Liver (tissue), 3 donors: ENCODE data around the gene BARX1.

ENCODE experiments used
- ATF3 ChIP-seq: IDR thresholded peaks from 2 replicates; pipeline ENCODE4 v1.6.1; 2016; ENCODE audit warnings: antibody characterized with exemption
- EGR1 ChIP-seq, 2 donors: IDR thresholded peaks; 2 replicates each; pipeline ENCODE4 v1.6.1; 2016 to 2018; ENCODE audit warnings: antibody characterized with exemption in 2 of 2, low read depth in 2 of 2
- RAD21 ChIP-seq, 2 donors: IDR thresholded peaks; 2 replicates each; pipeline ENCODE4 v1.6.1; 2016; ENCODE audit warnings: antibody characterized with exemption in 2 of 2, mild to moderate bottlenecking in 2 of 2
- TF ChIP-seq, protein P1 (sequence below): IDR thresholded peaks from 2 replicates; pipeline ENCODE4 v1.6.1; 2016; ENCODE audit warnings: antibody characterized with exemption
- TF ChIP-seq, protein P2 (sequence below): fragments of 150-350 bp; IDR thresholded peaks from 2 replicates; pipeline ENCODE4 v1.5.1; 2017; ENCODE audit warnings: improper control_type of control experiment, low read depth, low read length; ENCODE audit not compliant: missing input control
- TF ChIP-seq, protein P3 (sequence below): IDR thresholded peaks from 2 replicates; pipeline ENCODE4 v1.6.1; 2016; ENCODE audit warnings: antibody characterized with exemption, mild to moderate bottlenecking
- donor health status: healthy.
- donor health status: healthy.

DNA sequence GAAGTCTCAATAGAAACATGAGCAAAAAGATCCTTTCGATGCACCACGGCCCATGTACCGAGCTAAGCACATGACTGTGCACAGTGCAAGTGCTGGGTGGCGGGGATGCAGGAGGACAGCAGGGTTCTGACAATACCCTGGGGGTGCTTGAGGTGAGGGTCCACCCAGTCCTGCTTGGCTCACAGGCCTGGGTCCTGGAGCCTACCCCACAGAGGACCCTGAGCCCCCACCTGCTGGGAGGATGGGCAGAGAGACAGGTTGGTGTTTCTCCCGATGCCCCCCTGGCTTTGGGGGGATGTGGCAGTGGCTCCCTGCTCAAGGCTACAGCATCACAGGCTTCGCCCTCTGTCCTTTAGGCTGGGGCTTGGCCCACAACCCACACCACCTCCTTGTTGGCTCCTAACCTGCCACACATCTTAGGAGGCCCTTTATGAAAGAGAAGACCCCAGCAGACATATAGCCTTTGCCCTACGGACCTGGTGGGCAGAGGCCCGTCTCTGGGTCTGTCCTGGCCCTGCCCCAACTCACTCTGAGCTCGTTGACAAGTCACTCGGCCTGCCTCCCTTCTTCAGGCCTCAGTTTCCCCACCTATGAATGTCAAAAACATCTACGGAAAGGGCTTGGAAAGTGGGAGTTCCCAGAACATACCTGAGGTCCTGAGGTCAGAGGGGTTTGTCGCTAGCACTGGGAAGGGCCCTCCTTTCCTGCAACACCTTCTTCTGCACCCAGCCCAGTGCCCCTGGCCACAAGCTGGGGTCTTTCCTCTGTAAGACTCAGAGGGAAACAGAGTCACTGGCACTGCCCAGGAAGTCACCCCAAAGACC, 50.3 kb downstream of the BARX1 start:
- TF ChIP-seq, protein P1, sequence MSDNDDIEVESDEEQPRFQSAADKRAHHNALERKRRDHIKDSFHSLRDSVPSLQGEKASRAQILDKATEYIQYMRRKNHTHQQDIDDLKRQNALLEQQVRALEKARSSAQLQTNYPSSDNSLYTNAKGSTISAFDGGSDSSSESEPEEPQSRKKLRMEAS: no peak
- no peak for TF ChIP-seq EGR1 (IDR thresholded peaks at IDR 0.05; ENCODE audit: low read depth in 2 of 2)
- TF ChIP-seq, protein P2, sequence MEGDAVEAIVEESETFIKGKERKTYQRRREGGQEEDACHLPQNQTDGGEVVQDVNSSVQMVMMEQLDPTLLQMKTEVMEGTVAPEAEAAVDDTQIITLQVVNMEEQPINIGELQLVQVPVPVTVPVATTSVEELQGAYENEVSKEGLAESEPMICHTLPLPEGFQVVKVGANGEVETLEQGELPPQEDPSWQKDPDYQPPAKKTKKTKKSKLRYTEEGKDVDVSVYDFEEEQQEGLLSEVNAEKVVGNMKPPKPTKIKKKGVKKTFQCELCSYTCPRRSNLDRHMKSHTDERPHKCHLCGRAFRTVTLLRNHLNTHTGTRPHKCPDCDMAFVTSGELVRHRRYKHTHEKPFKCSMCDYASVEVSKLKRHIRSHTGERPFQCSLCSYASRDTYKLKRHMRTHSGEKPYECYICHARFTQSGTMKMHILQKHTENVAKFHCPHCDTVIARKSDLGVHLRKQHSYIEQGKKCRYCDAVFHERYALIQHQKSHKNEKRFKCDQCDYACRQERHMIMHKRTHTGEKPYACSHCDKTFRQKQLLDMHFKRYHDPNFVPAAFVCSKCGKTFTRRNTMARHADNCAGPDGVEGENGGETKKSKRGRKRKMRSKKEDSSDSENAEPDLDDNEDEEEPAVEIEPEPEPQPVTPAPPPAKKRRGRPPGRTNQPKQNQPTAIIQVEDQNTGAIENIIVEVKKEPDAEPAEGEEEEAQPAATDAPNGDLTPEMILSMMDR: no peak
- TF ChIP-seq RAD21 (IDR thresholded peaks at IDR 0.05): no peak
- TF ChIP-seq, protein P3, sequence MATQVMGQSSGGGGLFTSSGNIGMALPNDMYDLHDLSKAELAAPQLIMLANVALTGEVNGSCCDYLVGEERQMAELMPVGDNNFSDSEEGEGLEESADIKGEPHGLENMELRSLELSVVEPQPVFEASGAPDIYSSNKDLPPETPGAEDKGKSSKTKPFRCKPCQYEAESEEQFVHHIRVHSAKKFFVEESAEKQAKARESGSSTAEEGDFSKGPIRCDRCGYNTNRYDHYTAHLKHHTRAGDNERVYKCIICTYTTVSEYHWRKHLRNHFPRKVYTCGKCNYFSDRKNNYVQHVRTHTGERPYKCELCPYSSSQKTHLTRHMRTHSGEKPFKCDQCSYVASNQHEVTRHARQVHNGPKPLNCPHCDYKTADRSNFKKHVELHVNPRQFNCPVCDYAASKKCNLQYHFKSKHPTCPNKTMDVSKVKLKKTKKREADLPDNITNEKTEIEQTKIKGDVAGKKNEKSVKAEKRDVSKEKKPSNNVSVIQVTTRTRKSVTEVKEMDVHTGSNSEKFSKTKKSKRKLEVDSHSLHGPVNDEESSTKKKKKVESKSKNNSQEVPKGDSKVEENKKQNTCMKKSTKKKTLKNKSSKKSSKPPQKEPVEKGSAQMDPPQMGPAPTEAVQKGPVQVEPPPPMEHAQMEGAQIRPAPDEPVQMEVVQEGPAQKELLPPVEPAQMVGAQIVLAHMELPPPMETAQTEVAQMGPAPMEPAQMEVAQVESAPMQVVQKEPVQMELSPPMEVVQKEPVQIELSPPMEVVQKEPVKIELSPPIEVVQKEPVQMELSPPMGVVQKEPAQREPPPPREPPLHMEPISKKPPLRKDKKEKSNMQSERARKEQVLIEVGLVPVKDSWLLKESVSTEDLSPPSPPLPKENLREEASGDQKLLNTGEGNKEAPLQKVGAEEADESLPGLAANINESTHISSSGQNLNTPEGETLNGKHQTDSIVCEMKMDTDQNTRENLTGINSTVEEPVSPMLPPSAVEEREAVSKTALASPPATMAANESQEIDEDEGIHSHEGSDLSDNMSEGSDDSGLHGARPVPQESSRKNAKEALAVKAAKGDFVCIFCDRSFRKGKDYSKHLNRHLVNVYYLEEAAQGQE: no peak
- TF ChIP-seq ATF3: no peak
